Mononuclear cell (primary cell): Measurements from ENCODE around the gene SLC16A2. TPM values are rescaled to one million over a fixed set of nuclear protein-coding genes. Genes with fewer than 3 reads are reported as not detected.
"Not testable (repeated sequence)": the region's sequence is repeated elsewhere in the genome, so short reads cannot be mapped to it uniquely, and the experiment has no call there.

Source experiments
- H3K27me3 ChIP-seq: 2 replicates; pipeline ENCODE4 v1.6.0; 2011; ENCODE audit warnings: low read length, control low read depth; ENCODE audit not compliant: insufficient read depth
- H3K4me1 ChIP-seq: 2 replicates; pipeline ENCODE4 v1.5.1; 2011; ENCODE audit warnings: mild to moderate bottlenecking, low read length, control low read depth; ENCODE audit not compliant: insufficient read depth
- H3K4me3 ChIP-seq: 2 replicates; pipeline ENCODE4 v1.5.1; 2011; ENCODE audit warnings: mild to moderate bottlenecking, low read length, moderate library complexity
- H3K9me3 ChIP-seq: 2 replicates; pipeline ENCODE4 v1.5.1; 2011; ENCODE audit warnings: low read depth, mild to moderate bottlenecking, control low read depth, low read length
- total RNA-seq: library from RNA; depleted of rRNA; stranded (reverse); fragments of >200 nt; gene quantifications from one replicate; pipeline ENCODE4 v1.2.3, GENCODE V29; 2012

SLC16A2 gene
- total RNA-seq, 1 donor = not detected

DNA sequence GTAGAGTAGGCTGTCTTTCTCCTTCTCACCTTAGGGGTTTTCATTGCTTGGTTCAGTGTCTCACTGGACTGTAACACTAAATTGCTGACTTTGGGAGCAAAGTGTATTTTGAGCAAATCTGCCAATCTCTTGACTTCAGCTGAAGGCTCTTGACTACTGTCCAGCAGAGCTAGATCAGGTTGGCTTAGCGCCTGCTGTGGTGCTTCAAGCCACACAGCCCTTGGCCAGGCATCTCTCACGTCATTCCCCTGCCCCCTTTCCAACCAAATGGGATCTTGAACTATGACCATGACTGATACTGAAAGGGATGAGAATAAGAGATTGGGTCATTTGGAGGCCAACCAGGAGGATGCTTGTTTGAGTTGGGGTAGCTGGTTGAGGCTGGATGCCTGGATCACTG is 4.8 kb downstream of the SLC16A2 start:
- Histone ChIP-seq H3K4me3 (no peak overlapping the region), H3K4me1 (no peaks in the 10 kb centered on the region), H3K9me3 (no peaks in the 10 kb centered on the region), H3K27me3 (peaks cover 6% of the 10 kb centered on the region)

DNA sequence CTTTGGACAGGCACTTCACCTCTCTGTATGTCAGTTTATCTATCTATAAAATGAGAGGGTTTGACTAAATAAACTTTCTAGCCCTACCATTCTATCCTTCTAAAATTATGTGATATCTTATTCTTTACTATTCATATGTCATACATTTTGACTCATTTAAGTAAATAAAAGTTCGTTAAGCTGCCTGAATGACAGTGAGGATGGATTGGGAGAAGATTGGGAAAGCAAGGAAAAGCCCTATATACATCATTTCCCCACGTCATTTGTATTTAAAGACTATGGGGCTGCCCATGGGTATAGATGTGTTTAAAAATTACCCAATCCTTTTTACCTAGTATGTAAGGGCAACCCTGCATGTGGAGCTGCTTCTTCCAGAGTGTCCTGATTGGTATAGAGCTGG is 5.3 kb downstream of the SLC16A2 start:
- Histone ChIP-seq H3K27me3 (peaks cover 6% of the 10 kb centered on the region), H3K4me3 (no peak overlapping the region), H3K9me3 (no peaks in the 10 kb centered on the region), H3K4me1 (no peaks in the 10 kb centered on the region)

- Histone ChIP-seq H3K9me3 (no peaks in the 10 kb centered on the region), H3K4me1 (no peaks in the 10 kb centered on the region), H3K4me3 (no peak overlapping the region), H3K27me3 (no peaks in the 10 kb centered on the region)
These were observed 10.5 kb downstream of the SLC16A2 start for GRCh38 chrX:74431797-74432196.

DNA sequence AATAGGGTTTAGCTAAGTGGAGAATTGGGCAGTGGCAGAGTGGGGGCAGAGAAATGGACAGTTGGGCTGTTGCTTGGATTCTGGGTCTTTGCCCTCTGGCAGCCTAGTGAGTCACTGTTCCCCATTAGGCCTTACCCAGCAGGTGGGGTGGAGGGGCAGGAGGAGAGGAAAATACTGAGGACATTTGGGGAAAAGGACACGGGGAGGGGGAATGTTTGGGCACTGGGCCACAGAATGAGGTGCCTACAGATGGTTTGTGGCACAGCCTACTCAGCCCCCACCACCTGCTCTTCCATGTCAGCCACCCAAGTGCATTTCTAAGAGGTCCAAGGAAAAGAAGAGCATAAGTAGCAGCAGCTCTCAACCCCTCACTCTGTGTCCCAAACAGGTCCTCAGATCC is 13.0 kb downstream of the SLC16A2 start:
- Histone ChIP-seq H3K27me3 (no peaks in the 10 kb centered on the region), H3K9me3 (no peaks in the 10 kb centered on the region), H3K4me3 (no peak overlapping the region), H3K4me1 (no peaks in the 10 kb centered on the region)

DNA sequence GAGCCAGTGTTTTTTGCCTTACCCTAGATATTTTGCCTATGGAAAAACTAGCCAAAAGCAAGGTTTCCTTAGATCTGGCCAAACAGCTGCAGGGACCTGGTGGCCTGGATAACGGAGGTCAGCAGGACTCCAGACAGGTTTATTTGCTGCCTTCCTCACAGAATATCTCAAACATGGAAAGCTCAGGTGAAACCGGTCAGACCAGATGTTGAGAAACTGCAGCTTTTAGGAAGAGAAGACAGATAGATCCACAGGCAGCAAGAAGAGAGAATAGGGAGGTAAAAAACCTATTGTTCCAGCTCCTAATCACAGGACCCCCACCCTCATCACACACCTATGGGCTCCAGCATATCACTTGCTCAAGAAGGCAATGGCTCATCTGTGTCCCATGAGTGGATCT is 16.2 kb downstream of the SLC16A2 start:
- no peaks in the 10 kb centered on the region for H3K4me1 ChIP-seq
- no peak overlapping the region for H3K4me3 ChIP-seq
- H3K27me3 ChIP-seq = no peaks in the 10 kb centered on the region
- H3K9me3 ChIP-seq = no peaks in the 10 kb centered on the region

- H3K9me3 ChIP-seq = no peaks in the 10 kb centered on the region
- H3K4me1 ChIP-seq = no peaks in the 10 kb centered on the region
- no peaks in the 10 kb centered on the region for H3K27me3 ChIP-seq
- no peak overlapping the region for H3K4me3 ChIP-seq
These were observed 17.5 kb downstream of the SLC16A2 start for GRCh38 chrX:74438764-74439163.

DNA sequence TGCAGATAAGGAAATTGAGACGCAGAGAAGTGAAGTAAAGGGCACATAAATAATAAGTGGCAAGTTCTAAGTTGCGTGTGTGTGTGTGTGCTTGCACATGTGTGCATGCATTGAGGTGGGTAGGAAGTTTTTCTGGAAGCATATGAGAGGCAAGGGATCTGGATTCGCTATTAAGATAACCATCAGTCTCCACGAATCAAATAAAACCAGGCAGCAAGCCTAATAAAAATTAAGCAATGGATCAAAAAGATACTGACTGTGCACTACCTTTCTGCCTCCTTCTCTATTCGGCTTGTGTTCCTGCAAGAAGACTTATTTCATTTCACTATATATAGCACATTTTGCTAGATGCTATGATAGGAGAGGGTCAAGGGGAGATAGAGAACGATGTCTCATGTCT is 23.8 kb downstream of the SLC16A2 start:
- no peak overlapping the region for H3K4me3 ChIP-seq
- H3K27me3 ChIP-seq = no peaks in the 10 kb centered on the region
- no peaks in the 10 kb centered on the region for H3K4me1 ChIP-seq
- H3K9me3 ChIP-seq = no peaks in the 10 kb centered on the region

DNA sequence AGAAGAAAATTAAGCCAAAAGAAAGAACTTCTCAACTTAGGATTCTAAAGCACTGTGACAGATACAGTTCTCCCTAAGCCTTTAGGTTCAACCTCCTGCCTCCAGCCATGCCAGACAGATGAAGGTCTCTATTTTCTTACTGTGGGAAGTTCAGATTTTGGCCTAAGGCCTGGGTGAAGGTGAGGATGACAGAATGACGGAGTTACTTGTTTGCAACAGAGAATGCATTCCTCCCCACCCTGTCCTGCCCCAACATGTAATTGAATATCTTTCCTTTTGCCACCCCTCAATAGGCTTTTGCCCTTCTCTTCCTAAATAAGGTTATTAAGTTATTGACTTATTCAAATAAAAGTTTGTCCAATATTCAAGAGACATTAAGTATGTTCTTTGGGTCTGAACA is 25.6 kb downstream of the SLC16A2 start:
- H3K4me3 ChIP-seq = no peak overlapping the region
- H3K27me3 ChIP-seq = no peaks in the 10 kb centered on the region
- no peaks in the 10 kb centered on the region for H3K9me3 ChIP-seq
- H3K4me1 ChIP-seq = peaks cover 11% of the 10 kb centered on the region

DNA sequence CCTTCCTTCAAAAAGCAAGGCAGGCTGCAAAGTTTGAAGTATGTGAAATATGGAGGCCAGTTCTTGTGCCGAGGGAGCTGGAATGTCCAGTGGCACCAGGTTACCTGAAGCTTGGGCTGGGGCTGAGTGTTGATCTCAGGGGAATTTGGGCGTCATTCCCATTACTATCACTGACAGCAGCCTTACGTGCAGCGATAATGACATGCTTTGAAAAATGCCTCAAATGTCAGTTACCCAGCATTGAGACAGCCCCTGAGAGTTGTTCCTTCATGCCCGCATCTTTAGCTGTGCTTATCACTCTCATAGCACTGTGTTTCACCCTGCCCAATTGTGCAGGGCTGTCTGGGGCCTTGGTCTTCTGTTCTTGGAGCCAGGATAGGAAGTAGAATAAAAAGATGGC is 27.4 kb downstream of the SLC16A2 start:
- no peaks in the 10 kb centered on the region for H3K9me3 ChIP-seq
- no peak overlapping the region for H3K4me3 ChIP-seq
- H3K4me1 ChIP-seq = peaks cover 11% of the 10 kb centered on the region
- no peaks in the 10 kb centered on the region for H3K27me3 ChIP-seq

GRCh38 chrX:74449322-74449936 is 28.1 kb downstream of the SLC16A2 start:
- H3K27me3 ChIP-seq = no peaks in the 10 kb centered on the region
- H3K4me3 ChIP-seq = no peak overlapping the region
- peaks cover 11% of the 10 kb centered on the region for H3K4me1 ChIP-seq
- no peaks in the 10 kb centered on the region for H3K9me3 ChIP-seq

DNA sequence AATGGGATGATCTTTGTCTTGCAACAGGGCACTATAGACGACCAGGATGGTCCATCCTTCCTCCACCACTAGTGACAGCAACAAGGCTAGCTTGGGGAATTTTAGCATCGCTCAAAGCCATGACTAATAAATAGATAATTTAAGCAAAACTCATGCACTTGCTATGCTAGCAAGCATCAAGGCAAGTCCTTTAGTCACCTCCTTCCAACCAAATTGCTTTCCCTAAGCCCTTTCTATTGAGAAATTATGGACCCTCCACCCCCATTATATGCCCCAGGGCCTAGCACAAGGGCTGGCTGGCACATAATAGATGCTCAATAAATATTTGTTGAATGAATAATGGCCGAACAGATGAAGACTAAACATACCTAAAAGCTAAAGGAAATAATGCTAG is 28.6 kb downstream of the SLC16A2 start:
- Histone ChIP-seq H3K4me1 (peaks cover 11% of the 10 kb centered on the region), H3K4me3 (no peak overlapping the region), H3K9me3 (no peaks in the 10 kb centered on the region), H3K27me3 (no peaks in the 10 kb centered on the region)

- Histone ChIP-seq H3K4me3 (no peak overlapping the region), H3K9me3 (no peaks in the 10 kb centered on the region), H3K27me3 (no peaks in the 10 kb centered on the region), H3K4me1 (peaks cover 11% of the 10 kb centered on the region)
These were observed 29.6 kb downstream of the SLC16A2 start for GRCh38 chrX:74450803-74451449.

GRCh38 chrX:74451450-74452198 is 30.3 kb downstream of the SLC16A2 start:
- H3K4me3 ChIP-seq = no peak overlapping the region
- no peaks in the 10 kb centered on the region for H3K9me3 ChIP-seq
- H3K4me1 ChIP-seq = peaks cover 11% of the 10 kb centered on the region
- H3K27me3 ChIP-seq = no peaks in the 10 kb centered on the region

DNA sequence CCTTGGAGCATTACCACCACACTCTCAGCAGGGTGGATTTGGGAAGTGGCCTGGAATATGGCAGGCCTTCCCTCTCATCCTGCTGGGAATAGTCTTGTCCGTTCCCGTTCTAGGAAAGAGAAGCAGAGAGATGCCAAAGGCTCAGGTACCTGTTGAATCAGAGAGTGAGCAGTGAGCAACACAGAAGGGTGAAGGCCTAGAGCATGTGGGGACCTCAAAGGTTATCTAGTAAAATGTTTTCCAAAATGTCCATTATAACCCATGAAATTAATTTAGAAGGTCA is 30.8 kb downstream of the SLC16A2 start:
- Histone ChIP-seq H3K9me3 (no peaks in the 10 kb centered on the region), H3K4me1 (peaks cover 11% of the 10 kb centered on the region), H3K4me3 (no peak overlapping the region), H3K27me3 (no peaks in the 10 kb centered on the region)

GRCh38 chrX:74453178-74453577 is 31.9 kb downstream of the SLC16A2 start:
- Histone ChIP-seq H3K27me3 (no peaks in the 10 kb centered on the region), H3K4me3 (no peak overlapping the region), H3K4me1 (peaks cover 11% of the 10 kb centered on the region), H3K9me3 (no peaks in the 10 kb centered on the region)

GRCh38 chrX:74454233-74454632 is 32.9 kb downstream of the SLC16A2 start:
- H3K4me3 ChIP-seq, H3K9me3 ChIP-seq, H3K27me3 ChIP-seq: not testable (repeated sequence)
- H3K4me1 ChIP-seq = peaks cover 11% of the 10 kb centered on the region
